ENCODE results near the gene POC1A.

The POC1A gene

GRCh38 chr3:52123106-52123725 is 31.0 kb downstream of the POC1A start:
- H3K4me3 ChIP-seq (ENCODE audit: low read length): no peak overlapping the region
- peak; percentile 6 for DNase-seq (ENCODE audit: low read depth)
- TF ChIP-seq CTCF (conservative IDR thresholded peaks at IDR 0.05; ENCODE audit: low read depth, low read length): peak; percentile 100

- no peak for TF ChIP-seq CTCF (conservative IDR thresholded peaks at IDR 0.05; ENCODE audit: low read depth, low read length)
- no peak for DNase-seq (ENCODE audit: low read depth)
- H3K4me3 ChIP-seq (ENCODE audit: low read length): no peak overlapping the region
Observed at GRCh38 chr3:52122491-52122890, 31.7 kb downstream of the POC1A start.

- H3K4me3 ChIP-seq (ENCODE audit: low read length): no peak overlapping the region
- no peak for TF ChIP-seq CTCF (conservative IDR thresholded peaks at IDR 0.05; ENCODE audit: low read depth, low read length)
- no peak for DNase-seq (ENCODE audit: low read depth)
Observed at GRCh38 chr3:52121813-52122212, 32.4 kb downstream of the POC1A start.

- TF ChIP-seq CTCF (conservative IDR thresholded peaks at IDR 0.05; ENCODE audit: low read depth, low read length): no peak
- no peak overlapping the region for H3K4me3 ChIP-seq (ENCODE audit: low read length)
- no peak for DNase-seq (ENCODE audit: low read depth)
Observed at GRCh38 chr3:52121464-52121805, 32.8 kb downstream of the POC1A start.

- H3K4me3 ChIP-seq (ENCODE audit: low read length): no peak overlapping the region
- no peak for TF ChIP-seq CTCF (conservative IDR thresholded peaks at IDR 0.05; ENCODE audit: low read depth, low read length)
- no peak for DNase-seq (ENCODE audit: low read depth)
Observed at GRCh38 chr3:52120556-52121463, 33.4 kb downstream of the POC1A start.

GRCh38 chr3:52119826-52120225 is 34.4 kb downstream of the POC1A start:
- no peak overlapping the region for H3K4me3 ChIP-seq (ENCODE audit: low read length)
- DNase-seq (ENCODE audit: low read depth): no peak
- TF ChIP-seq CTCF (conservative IDR thresholded peaks at IDR 0.05; ENCODE audit: low read depth, low read length): no peak

- TF ChIP-seq CTCF (conservative IDR thresholded peaks at IDR 0.05; ENCODE audit: low read depth, low read length): no peak
- no peak for DNase-seq (ENCODE audit: low read depth)
- H3K4me3 ChIP-seq (ENCODE audit: low read length): no peak overlapping the region
Observed at GRCh38 chr3:52119099-52119498, 35.1 kb downstream of the POC1A start.
